ENCODE data around the gene PROZ. TPM values are rescaled to one million over a fixed set of nuclear protein-coding genes. Genes with fewer than 3 reads are reported as not detected.

The PROZ gene
- total and polyA plus RNA-seq, 2 of the 13 experiments (the other 11 are each of a cell fraction or from before 2014, with no cell fraction given) = 5.6 to 22.5 TPM

- peak; percentile 73; the same call in 1 of the 2 replicates for TF ChIP-seq UBTF (CRISPR knock-in tag; IDR thresholded peaks at IDR 0.05)
- peak; percentile 67; the same call in 1 of the 2 replicates for TF ChIP-seq ZNF451 (CRISPR knock-in tag; IDR thresholded peaks at IDR 0.05)
- peak; percentile 70 for TF ChIP-seq ARID4A (CRISPR knock-in tag; IDR thresholded peaks at IDR 0.05; ENCODE audit: borderline replicate concordance)
- peak; percentile 74; the same call in 1 of the 2 replicates for TF ChIP-seq ZNF232 (CRISPR knock-in tag; IDR thresholded peaks at IDR 0.05; ENCODE audit: borderline replicate concordance)
- peak; percentile 76 for TF ChIP-seq ZNF563 (CRISPR knock-in tag; IDR thresholded peaks at IDR 0.05)
- TF ChIP-seq YEATS4 (CRISPR knock-in tag; IDR thresholded peaks at IDR 0.05; ENCODE audit: borderline replicate concordance) = peak; percentile 83; the same call in 1 of the 2 replicates
- TF ChIP-seq NR1H2 (CRISPR knock-in tag; IDR thresholded peaks at IDR 0.05; ENCODE audit: borderline replicate concordance, low read depth) = peak; percentile 42; the same call in 1 of the 2 replicates
- 0 out of 2 replicates have a peak, but pooled peaks have one; percentile 87 for TF ChIP-seq ZNF672 (CRISPR knock-in tag; IDR thresholded peaks at IDR 0.05)
- TF ChIP-seq HOMEZ (CRISPR knock-in tag; IDR thresholded peaks at IDR 0.05; ENCODE audit: low read depth) = no peak
- TF ChIP-seq SPEN (CRISPR knock-in tag; IDR thresholded peaks at IDR 0.05; ENCODE audit: low read depth) = peak; percentile 29; the same call in 1 of the 2 replicates
- TF ChIP-seq GMEB1 (CRISPR knock-in tag; IDR thresholded peaks at IDR 0.05; ENCODE audit: borderline replicate concordance) = no peak
- TF ChIP-seq KMT2A (CRISPR knock-in tag; IDR thresholded peaks at IDR 0.05) = 0 out of 2 replicates have a peak, but pooled peaks have one; percentile 26
- peak; percentile 62; the same call in 1 of the 2 replicates for TF ChIP-seq NRL (CRISPR knock-in tag; IDR thresholded peaks at IDR 0.05; ENCODE audit: borderline replicate concordance)
- TF ChIP-seq ZNF629 (CRISPR knock-in tag; conservative IDR thresholded peaks at IDR 0.05) = no peak; the same call in 1 of the 2 replicates
- TF ChIP-seq ZNF326 (CRISPR knock-in tag; IDR thresholded peaks at IDR 0.05; ENCODE audit: borderline replicate concordance) = no peak
- TF ChIP-seq THAP11 (CRISPR knock-in tag; IDR thresholded peaks at IDR 0.05) = peak; percentile 58
- peak; percentile 86; the same call in 1 of the 2 replicates for TF ChIP-seq ZBTB2 (CRISPR knock-in tag; IDR thresholded peaks at IDR 0.05; ENCODE audit: low read depth)
Measured at GRCh38 chr13:113209759-113210421, 51.4 kb downstream of the PROZ start (continued).

All from HepG2 (cell line).